RPMI8226 (cell line): ENCODE data around the gene TAS1R2.

ENCODE experiments used
- DNase-seq: peaks from one replicate; pipeline ENCODE4 v3.0.0-alpha.2; 2015

The TAS1R2 gene

DNA sequence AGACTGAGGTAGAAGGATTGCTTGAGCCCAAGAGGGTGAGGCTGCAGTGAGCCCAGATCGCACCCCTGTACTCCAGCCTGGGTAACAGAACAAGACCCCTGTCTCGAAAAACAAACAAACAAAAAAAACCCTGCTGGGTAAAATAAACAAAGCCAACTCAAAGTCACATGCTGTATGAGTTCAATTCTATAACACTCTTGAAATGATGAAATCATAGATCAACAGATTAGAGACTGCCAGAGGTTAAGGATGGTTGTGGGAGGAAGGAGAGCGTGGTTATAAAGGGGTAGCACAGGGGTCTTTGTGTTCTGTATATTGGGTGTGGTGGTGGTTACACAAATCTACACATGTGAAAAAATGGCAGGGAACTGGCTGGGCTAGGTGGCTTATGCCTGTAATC is 62.5 kb downstream of the TAS1R2 start:
- DNase-seq = no peak

DNA sequence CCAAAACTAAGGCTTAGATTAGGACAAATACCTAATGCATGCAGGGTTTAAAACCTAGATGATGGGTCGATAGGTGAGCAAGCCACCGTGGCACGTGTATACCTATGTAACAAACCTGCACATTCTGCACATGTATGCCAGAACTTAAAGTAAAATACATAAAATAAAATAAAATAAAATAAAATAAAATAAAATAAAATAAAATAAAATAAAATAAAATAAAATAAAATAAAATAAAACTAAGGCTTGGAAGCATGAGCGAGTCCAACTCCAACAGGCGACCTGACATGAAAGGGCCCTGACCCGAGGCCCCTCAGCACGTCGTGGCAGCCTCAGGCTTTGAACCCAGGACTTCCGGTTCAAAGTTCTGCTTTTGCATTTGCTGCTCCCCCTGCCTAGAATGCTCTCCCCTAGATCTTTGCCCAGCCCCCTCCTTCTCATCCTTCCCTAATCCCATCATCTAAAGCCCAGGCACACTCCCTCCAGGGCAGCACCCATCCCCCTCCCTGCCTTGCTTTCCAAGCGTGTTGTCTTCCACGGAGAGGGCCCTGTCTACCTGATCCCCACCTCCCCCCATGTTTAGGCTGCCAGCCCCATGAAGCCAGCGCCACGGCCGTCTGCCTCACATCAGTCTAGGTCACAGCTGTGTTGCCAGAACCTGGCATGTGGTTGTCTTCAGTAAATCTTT is 64.3 kb downstream of the TAS1R2 start:
- no peak for DNase-seq

DNA sequence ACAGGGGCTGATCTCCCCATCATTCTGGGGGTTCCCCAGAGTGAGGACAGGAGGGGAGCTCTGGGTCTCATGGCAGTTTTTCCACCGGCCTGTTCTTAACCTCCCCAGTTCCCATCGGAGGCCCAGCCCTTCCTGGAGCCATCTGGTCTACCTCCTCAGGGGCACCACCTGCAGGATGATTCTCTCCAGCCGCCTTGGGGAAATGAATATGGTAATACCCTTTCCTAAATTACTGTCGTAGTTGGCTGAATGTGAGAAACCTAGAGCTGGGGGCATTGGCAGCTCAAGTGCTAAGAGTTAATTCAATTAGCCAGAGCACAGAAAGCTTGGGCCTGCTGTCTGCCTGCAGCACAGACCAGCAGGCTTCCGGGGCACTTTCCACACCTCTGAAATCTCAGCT is 64.9 kb downstream of the TAS1R2 start:
- DNase-seq = peak; percentile 66

DNA sequence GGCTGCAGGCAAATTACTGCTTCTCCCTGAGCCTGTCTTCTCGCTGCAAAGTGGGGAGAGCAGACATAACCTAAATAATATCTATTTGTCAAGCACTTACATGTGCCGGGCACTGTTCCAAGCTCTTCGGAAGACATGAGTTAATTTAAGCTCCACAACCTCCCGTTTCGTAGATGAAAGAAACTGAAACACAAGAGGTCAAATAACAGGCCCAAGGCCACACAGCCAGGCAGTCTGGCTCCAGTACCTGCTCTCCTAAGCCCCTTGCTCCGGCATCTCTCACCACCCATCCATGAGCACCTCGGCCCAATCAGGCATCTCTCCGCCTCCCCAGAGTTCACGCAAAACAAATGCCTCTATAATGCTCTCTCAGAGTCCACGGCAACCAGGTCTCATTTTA is 65.4 kb downstream of the TAS1R2 start:
- DNase-seq = peak; percentile 76

DNA sequence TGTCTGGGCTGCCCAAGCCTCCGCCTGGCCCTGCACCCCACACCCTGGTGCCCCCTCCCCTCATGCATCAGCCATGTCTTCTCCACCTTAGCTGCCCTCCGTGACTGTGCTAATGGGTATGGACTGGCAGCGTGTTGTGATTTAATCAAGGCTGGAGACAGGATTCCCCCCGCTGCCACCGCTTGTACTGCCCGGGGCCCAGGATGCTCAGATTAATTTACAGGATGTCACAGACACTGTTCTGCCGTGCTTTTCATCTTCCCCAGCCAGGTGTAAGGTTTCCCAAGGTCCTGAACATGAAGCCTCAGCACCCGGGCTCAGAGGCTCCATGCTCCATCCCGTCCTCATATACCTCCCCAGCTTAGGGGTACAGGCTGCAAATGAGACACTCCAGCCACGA is 66.3 kb downstream of the TAS1R2 start:
- DNase-seq = no peak

DNA sequence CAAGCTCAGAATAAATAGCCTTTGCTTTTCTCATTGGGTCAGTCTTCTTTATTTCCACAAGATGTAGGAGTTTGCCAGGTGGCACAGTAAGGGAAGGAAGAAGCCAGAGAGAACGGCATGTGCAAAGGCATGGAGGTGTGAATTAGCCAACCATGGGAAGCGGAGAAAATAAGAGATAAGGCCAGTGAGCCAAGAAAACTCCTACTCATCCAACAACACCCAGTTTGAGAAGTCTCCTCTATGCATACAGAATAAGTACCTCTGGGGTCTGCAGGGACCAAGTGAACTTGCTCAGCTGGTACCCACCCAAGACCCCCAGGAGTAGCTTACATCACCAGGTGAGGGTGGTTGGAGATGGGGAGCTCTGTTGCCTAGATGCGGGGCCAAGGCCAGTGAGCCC is 66.7 kb downstream of the TAS1R2 start:
- DNase-seq = no peak
